DND-41 (cell line): ENCODE data around the gene RABGGTA.

Experiments used
- ATAC-seq: fragments of 200-7000 bp; cut with Tn5 transposase; 3 replicates; pipeline ENCODE4 v1.9.1; 2021; ENCODE audit warnings: low read depth; ENCODE audit not compliant: insufficient read depth
- DNase-seq: peaks from one replicate; pipeline ENCODE4 v3.0.0-alpha.2; 2020
- H2AFZ ChIP-seq: 2 replicates; pipeline ENCODE4 v1.6.0; 2012; ENCODE audit warnings: low read depth, low read length
- H3K27ac ChIP-seq: 2 replicates; pipeline ENCODE4 v1.5.1; 2012; ENCODE audit warnings: low read length, inconsistent platforms
- H3K27me3 ChIP-seq: fragments of 200-600 bp; sonication (generic); 2 replicates; pipeline ENCODE4 v1.6.0; 2012; ENCODE audit warnings: low read length, mild to moderate bottlenecking, inconsistent platforms; ENCODE audit not compliant: insufficient read depth, poor library complexity
- H3K36me3 ChIP-seq: 2 replicates; pipeline ENCODE4 v1.5.1; 2012; ENCODE audit warnings: low read length, inconsistent platforms; ENCODE audit not compliant: insufficient read depth
- H3K4me1 ChIP-seq: 2 replicates; pipeline ENCODE4 v1.5.1; 2012; ENCODE audit warnings: mild to moderate bottlenecking, low read length; ENCODE audit not compliant: insufficient read depth
- H3K4me2 ChIP-seq: 2 replicates; pipeline ENCODE4 v1.6.0; 2012; ENCODE audit warnings: mild to moderate bottlenecking, moderate library complexity, low read length, inconsistent platforms; ENCODE audit not compliant: insufficient read depth
- H3K4me3 ChIP-seq, 2 experiments: fragments of 200-600 bp in 1 of 2; shearing (Covaris generic) in 1 of 2; 2 replicates each; pipeline ENCODE4 v1.5.1; 2012 to 2016; ENCODE audit warnings: inconsistent platforms in 2 of 2, low read length in 2 of 2, mild to moderate bottlenecking in 2 of 2, low read depth in 1 of 2, moderate library complexity in 1 of 2
- H3K79me2 ChIP-seq: 2 replicates; pipeline ENCODE4 v1.6.0; 2012; ENCODE audit warnings: low read length, inconsistent platforms; ENCODE audit not compliant: insufficient read depth
- H3K9ac ChIP-seq: 2 replicates; pipeline ENCODE4 v1.6.0; 2012; ENCODE audit warnings: low read depth, mild to moderate bottlenecking, inconsistent platforms, low read length, moderate library complexity
- H3K9me3 ChIP-seq: 2 replicates; pipeline ENCODE4 v1.5.1; 2012; ENCODE audit warnings: low read length, moderate library complexity, mild to moderate bottlenecking, inconsistent platforms; ENCODE audit not compliant: insufficient read depth, severe bottlenecking
- H4K20me1 ChIP-seq: 2 replicates; pipeline ENCODE4 v1.6.0; 2012; ENCODE audit warnings: low read length; ENCODE audit not compliant: insufficient read depth
- EZH2 ChIP-seq: IDR thresholded peaks from 3 replicates; pipeline ENCODE4 v1.6.1; 2012; ENCODE audit warnings: borderline replicate concordance, low read depth, mild to moderate bottlenecking, moderate library complexity, low read length, inconsistent platforms; ENCODE audit not compliant: severe bottlenecking
- TF ChIP-seq, protein P1 (sequence below): IDR thresholded peaks from 2 replicates; pipeline ENCODE4 v1.5.1; 2012; ENCODE audit warnings: borderline replicate concordance, low read length, moderate library complexity, mild to moderate bottlenecking; ENCODE audit not compliant: poor library complexity, severe bottlenecking; ENCODE audit errors: extremely low read depth

RABGGTA gene

DNA sequence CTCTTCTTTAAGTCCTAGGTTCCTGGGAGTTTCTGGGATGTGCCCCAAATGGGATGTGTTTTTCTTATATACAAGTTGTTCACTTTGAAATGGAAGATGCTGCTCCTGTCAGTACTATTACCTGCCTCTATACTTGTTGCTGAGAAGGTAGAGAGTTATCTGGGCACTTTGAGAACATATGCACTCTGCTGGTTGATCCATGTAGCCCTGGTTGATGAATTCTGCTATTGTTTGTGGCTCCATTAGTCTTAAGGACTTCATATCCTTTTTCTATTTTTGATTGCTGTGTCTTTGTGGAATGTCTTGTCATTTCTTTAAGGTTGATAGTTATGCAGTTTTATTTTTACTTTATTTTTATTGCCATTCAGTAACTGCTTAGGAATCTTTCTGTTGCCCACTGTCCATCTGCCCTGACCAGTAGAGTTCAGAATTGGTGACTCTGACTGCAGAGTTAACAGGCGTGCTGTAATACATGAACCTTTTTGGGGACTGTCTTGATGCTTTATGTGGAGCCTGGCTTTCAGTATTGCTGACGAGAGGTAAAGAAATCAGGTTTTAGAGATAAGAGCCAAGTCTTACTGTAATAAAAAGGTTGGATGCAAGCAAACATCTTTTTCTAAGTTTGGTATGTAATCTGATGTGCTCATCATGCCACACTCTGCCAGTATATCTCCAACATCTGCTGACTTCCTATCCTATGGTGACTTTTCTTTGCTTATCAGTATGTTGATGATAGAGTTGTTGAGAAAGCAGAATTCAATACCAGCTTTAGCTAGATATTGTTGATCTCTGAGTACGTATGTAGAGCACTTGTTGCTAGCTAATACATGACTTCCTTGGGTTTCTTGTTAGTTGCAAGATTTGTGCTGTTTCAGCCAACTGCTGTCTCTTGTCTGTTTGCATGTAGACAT, 37.0 kb downstream of the RABGGTA start:
- H3K79me2 ChIP-seq = peaks cover 59% of the 10 kb centered on the region
- no peaks in the 10 kb centered on the region for H3K9me3 ChIP-seq

DNA sequence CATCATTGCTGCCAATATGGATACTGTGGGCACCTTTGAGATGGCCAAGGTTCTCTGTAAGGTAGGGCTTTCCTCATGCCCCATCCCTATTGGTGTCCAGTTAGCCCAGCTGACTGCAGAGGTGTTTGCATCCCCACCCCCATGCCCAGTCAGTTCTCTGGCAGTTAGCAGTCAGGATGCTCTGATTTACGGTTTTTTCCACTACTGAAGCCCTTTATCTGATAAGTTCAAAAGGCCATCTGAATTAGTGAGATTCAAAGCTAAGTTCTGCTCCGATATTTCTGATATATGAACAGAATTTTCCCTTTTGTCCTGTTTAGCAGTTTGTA, 37.9 kb downstream of the RABGGTA start:
- Histone ChIP-seq H3K27me3 (no peaks in the 10 kb centered on the region), H3K79me2 (peaks cover 64% of the 10 kb centered on the region), H3K9ac (peak overlapping the region; percentile 67), H2AFZ (no peak overlapping the region), H3K27ac (peak overlapping the region; percentile 89), H3K4me3 (peak overlapping the region; percentile 52 to 75), H3K9me3 (no peaks in the 10 kb centered on the region), H3K36me3 (peaks cover 52% of the 10 kb centered on the region), H3K4me2 (peak overlapping the region; percentile 99), H3K4me1 (peaks cover 44% of the 10 kb centered on the region), H4K20me1 (peaks cover 4% of the 10 kb centered on the region)
- ATAC-seq (no peak), DNase-seq (no peak)
- TF ChIP-seq EZH2 = no peak
- TF ChIP-seq, protein P1, sequence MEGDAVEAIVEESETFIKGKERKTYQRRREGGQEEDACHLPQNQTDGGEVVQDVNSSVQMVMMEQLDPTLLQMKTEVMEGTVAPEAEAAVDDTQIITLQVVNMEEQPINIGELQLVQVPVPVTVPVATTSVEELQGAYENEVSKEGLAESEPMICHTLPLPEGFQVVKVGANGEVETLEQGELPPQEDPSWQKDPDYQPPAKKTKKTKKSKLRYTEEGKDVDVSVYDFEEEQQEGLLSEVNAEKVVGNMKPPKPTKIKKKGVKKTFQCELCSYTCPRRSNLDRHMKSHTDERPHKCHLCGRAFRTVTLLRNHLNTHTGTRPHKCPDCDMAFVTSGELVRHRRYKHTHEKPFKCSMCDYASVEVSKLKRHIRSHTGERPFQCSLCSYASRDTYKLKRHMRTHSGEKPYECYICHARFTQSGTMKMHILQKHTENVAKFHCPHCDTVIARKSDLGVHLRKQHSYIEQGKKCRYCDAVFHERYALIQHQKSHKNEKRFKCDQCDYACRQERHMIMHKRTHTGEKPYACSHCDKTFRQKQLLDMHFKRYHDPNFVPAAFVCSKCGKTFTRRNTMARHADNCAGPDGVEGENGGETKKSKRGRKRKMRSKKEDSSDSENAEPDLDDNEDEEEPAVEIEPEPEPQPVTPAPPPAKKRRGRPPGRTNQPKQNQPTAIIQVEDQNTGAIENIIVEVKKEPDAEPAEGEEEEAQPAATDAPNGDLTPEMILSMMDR = no peak

More for the DNA sequence above, 37.0 kb downstream of the RABGGTA start:
- peak overlapping the region in 1 of 2 experiments; percentile 75; a peak in 1 of 4 replicates for H3K4me3 ChIP-seq
- no peak overlapping the region for H3K9ac ChIP-seq
- H3K27me3 ChIP-seq = no peaks in the 10 kb centered on the region
- no peak overlapping the region for H3K27ac ChIP-seq
- peaks cover 60% of the 10 kb centered on the region for H3K36me3 ChIP-seq
- peak overlapping the region; percentile 99; the same call in 1 of the 2 replicates for H3K4me2 ChIP-seq
- TF ChIP-seq EZH2 = no peak
- TF ChIP-seq, protein P1 = no peak
- no peak for ATAC-seq
- H2AFZ ChIP-seq = no peak overlapping the region
- H3K4me1 ChIP-seq = peaks cover 52% of the 10 kb centered on the region
- DNase-seq = no peak
- peaks cover 4% of the 10 kb centered on the region for H4K20me1 ChIP-seq

DNA sequence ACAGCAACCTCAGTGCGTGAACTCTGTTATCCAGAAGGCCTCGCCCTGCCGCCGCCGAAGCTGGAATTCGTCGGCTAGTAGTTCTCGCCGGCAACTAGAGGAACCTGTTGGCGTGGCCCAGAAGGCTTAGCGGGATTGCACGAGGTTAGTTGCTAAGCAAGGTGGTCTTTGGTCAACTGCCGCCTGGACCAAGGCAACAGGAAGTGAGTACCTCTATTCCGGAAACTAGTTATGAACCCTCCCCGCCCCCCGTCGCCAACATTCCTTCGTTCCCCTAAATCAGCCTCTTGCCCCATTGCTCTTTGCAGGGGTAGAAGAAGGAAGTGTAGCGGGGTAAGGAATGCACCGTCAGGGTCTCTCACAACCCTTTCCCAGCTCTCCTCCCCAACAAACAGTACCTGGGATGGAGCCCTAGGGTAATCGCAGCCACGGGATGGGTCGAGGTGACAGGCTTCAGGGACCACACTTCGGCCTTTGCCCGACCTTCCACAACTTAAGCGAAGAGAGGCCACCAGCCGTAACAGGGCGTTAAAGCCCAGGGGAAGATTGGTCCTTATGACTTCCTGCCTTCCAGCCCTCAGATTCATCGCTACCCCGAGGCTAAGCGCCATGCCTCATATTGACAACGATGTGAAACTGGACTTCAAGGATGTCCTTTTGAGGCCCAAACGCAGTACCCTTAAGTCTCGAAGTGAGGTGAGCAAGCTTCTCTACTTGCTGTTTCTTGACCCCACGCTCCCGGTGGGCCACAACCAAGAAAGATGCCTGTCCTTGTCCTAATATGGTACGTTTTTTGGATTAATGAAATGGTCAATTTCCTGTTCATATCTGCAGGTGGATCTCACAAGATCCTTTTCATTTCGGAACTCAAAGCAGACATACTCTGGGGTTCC, 38.5 kb downstream of the RABGGTA start, which contains the start of gene GMPR2:
Gene GMPR2 (plus strand): TSS at position 285 of the 893 bp plus-strand sequence. CDS start 325 bp downstream, at position 610.
- ATAC-seq (peak; percentile 58), DNase-seq (no peak)
- H3K4me2 ChIP-seq = peak within 1 kb of the TSS; percentile 99
- peak within 1 kb of the TSS; percentile 67 for H3K9ac ChIP-seq
- H2AFZ ChIP-seq = peak within 1 kb of the TSS; percentile 80
- peaks cover 4% of the 10 kb centered on the region; the same call in 1 of the 2 replicates for H4K20me1 ChIP-seq
- H3K9me3 ChIP-seq = no peaks in the 10 kb centered on the region
- H3K36me3 ChIP-seq = peaks cover 52% of the 10 kb centered on the region
- no peak for TF ChIP-seq EZH2
- TF ChIP-seq, protein P1 = no peak
- no peaks in the 10 kb centered on the region for H3K27me3 ChIP-seq
- H3K79me2 ChIP-seq = peaks cover 69% of the 10 kb centered on the region
- H3K27ac ChIP-seq = peak within 1 kb of the TSS; percentile 89
- peaks cover 42% of the 10 kb centered on the region for H3K4me1 ChIP-seq
- peak within 1 kb of the TSS; percentile 52 to 75 for H3K4me3 ChIP-seq
